Brain microvascular endothelial cell (primary cell): Measurements from ENCODE around the gene CST9.
A peak's percentile ranks its signal among the peaks of the same experiment; 100 is the strongest.

ENCODE experiments used
- DNase-seq: peaks from one replicate; pipeline ENCODE4 v3.0.0-alpha.2; 2020
- H3K27ac ChIP-seq: fragments of 250-450 bp; sonication (Bioruptor Pico); 2 replicates; pipeline ENCODE4 v1.5.1; 2020; ENCODE audit warnings: mild to moderate bottlenecking, moderate library complexity
- H3K27me3 ChIP-seq: fragments of 250-450 bp; sonication (Bioruptor Pico); replicated peaks from 2 replicates; pipeline ENCODE4 v1.5.1; 2020; ENCODE audit warnings: mild to moderate bottlenecking
- H3K36me3 ChIP-seq: fragments of 250-450 bp; sonication (Bioruptor Pico); replicated peaks from 2 replicates; pipeline ENCODE4 v1.5.1; 2020; ENCODE audit warnings: mild to moderate bottlenecking
- H3K4me3 ChIP-seq: 2 replicates; pipeline ENCODE4 v1.5.1; 2011; ENCODE audit warnings: low read depth, mild to moderate bottlenecking, control low read depth, low read length, moderate library complexity
- CTCF ChIP-seq: IDR thresholded peaks from 2 replicates; pipeline ENCODE4 v1.5.1; 2011; ENCODE audit warnings: low read depth, mild to moderate bottlenecking, moderate library complexity, low read length, control low read depth, inconsistent platforms; ENCODE audit errors: missing control alignments
- in situ Hi-C: cut with HindIII; loops from 2 replicates; pipeline ENCODE4 v1.10.0; 2017; ENCODE audit warnings: low sequenced_read_pairs, low pct_ligation_motif_present

The CST9 gene

GRCh38 chr20:23640018-23640601 is 34.4 kb upstream of the CST9 start:
- in situ Hi-C loops, result no loop called here
- DNase-seq, result no peak
- no peak for TF ChIP-seq CTCF
- Histone ChIP-seq H3K4me3 (no peak overlapping the region), H3K27me3 (no peaks in the 10 kb centered on the region), H3K27ac (no peak overlapping the region), H3K36me3 (peaks cover 4% of the 10 kb centered on the region)

GRCh38 chr20:23639490-23639958 is 33.8 kb upstream of the CST9 start:
- Histone ChIP-seq H3K36me3 (peaks cover 4% of the 10 kb centered on the region), H3K27me3 (no peaks in the 10 kb centered on the region), H3K27ac (no peak overlapping the region), H3K4me3 (no peak overlapping the region)
- DNase-seq, result no peak
- TF ChIP-seq CTCF, result no peak
- in situ Hi-C loops, result no loop called here

GRCh38 chr20:23638309-23638708 is 32.6 kb upstream of the CST9 start:
- Histone ChIP-seq H3K4me3 (no peak overlapping the region), H3K27me3 (no peaks in the 10 kb centered on the region), H3K27ac (no peak overlapping the region), H3K36me3 (peaks cover 13% of the 10 kb centered on the region)
- in situ Hi-C loops, result no loop called here
- DNase-seq, result no peak
- TF ChIP-seq CTCF, result no peak

GRCh38 chr20:23637282-23638221 is 31.8 kb upstream of the CST9 start, which contains the start of gene CST3:
Gene CST3 (minus strand): TSS chr20:23637955. CDS start chr20:23637862, 93 bp downstream.
- Histone ChIP-seq H3K4me3 (peak within 1 kb of the TSS; percentile 76), H3K27ac (peak within 1 kb of the TSS; percentile 90), H3K27me3 (no peaks in the 10 kb centered on the region), H3K36me3 (peaks cover 20% of the 10 kb centered on the region)
- no peak for TF ChIP-seq CTCF
- peak; percentile 84 for DNase-seq
- in situ Hi-C loops, result no loop called here

DNA sequence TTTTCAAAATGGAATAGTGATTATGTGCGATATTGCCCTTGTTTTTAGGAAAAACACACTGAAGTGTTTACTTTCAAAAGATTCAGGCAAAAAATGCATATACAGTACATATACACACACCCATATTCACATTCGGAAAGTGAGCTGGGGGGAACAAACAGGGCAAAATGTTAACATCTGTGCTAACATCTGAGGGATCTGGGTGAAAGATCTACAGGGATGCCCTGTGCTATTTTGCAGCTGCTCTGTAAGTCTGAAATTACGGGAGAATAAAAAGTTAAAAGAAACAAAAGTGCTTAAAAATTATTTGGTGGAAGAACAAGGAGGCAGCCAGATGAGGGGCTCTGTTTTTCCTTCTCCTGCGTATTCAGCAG is 31.2 kb upstream of the CST9 start:
- in situ Hi-C loops, result no loop called here
- DNase-seq, result no peak
- Histone ChIP-seq H3K36me3 (peaks cover 25% of the 10 kb centered on the region), H3K27me3 (no peaks in the 10 kb centered on the region), H3K4me3 (peak overlapping the region; percentile 76), H3K27ac (peak overlapping the region; percentile 90)
- no peak for TF ChIP-seq CTCF
